Osteoblast (primary cell): ENCODE results near the gene NELL1. TPM values are rescaled to one million over a fixed set of nuclear protein-coding genes. Genes with fewer than 3 reads are reported as not detected.

Source experiments
- DNase-seq: peaks from one replicate; pipeline ENCODE4 v3.0.0; 2011; ENCODE audit warnings: low spot score, mixed read lengths; ENCODE audit not compliant: insufficient read length; ENCODE audit errors: missing footprints
- H2AFZ ChIP-seq: 2 replicates; pipeline ENCODE4 v1.6.0; 2011; ENCODE audit warnings: mild to moderate bottlenecking, low read length
- H3K27ac ChIP-seq: 2 replicates; pipeline ENCODE4 v1.5.1; 2011; ENCODE audit warnings: mild to moderate bottlenecking, low read depth, low read length, moderate library complexity
- H3K27me3 ChIP-seq: 2 replicates; pipeline ENCODE4 v1.6.0; 2012; ENCODE audit warnings: mild to moderate bottlenecking, control low read depth, inconsistent platforms, low read length, moderate library complexity; ENCODE audit not compliant: insufficient read depth
- H3K36me3 ChIP-seq: 2 replicates; pipeline ENCODE4 v1.5.1; 2011; ENCODE audit warnings: mild to moderate bottlenecking, low read length, control low read depth, moderate library complexity; ENCODE audit not compliant: insufficient read depth
- H3K4me1 ChIP-seq: 2 replicates; pipeline ENCODE4 v1.5.1; 2011; ENCODE audit warnings: mild to moderate bottlenecking, low read length, control low read depth, moderate library complexity; ENCODE audit not compliant: insufficient read depth
- H3K4me2 ChIP-seq: 2 replicates; pipeline ENCODE4 v1.6.0; 2011; ENCODE audit warnings: mild to moderate bottlenecking, low read length; ENCODE audit not compliant: insufficient read depth
- H3K4me3 ChIP-seq: fragments of 200-600 bp; sonication (generic); 3 replicates; pipeline ENCODE4 v1.5.1; 2012; ENCODE audit warnings: mild to moderate bottlenecking, low read length, inconsistent platforms; ENCODE audit not compliant: insufficient read depth
- H3K79me2 ChIP-seq: 2 replicates; pipeline ENCODE4 v1.6.0; 2012; ENCODE audit warnings: mild to moderate bottlenecking, low read length, control low read depth, inconsistent platforms; ENCODE audit not compliant: insufficient read depth
- H3K9me3 ChIP-seq: 2 replicates; pipeline ENCODE4 v1.5.1; 2011; ENCODE audit warnings: low read depth, low read length, control low read depth
- H4K20me1 ChIP-seq: 2 replicates; pipeline ENCODE4 v1.6.0; 2012; ENCODE audit warnings: mild to moderate bottlenecking, low read length, control low read depth; ENCODE audit not compliant: insufficient read depth
- total RNA-seq: library from RNA; depleted of rRNA; stranded (reverse); fragments of >200 nt; gene quantifications from 2 replicates; pipeline ENCODE4 v1.2.3, GENCODE V29; 2012
- TF ChIP-seq, protein P1 (sequence below): IDR thresholded peaks from 2 replicates; pipeline ENCODE4 v1.5.1; 2011; ENCODE audit warnings: mild to moderate bottlenecking, low read depth, low read length, moderate library complexity; ENCODE audit errors: extremely low read depth

The NELL1 gene
- total RNA-seq, 1 donor: not detected

DNA sequence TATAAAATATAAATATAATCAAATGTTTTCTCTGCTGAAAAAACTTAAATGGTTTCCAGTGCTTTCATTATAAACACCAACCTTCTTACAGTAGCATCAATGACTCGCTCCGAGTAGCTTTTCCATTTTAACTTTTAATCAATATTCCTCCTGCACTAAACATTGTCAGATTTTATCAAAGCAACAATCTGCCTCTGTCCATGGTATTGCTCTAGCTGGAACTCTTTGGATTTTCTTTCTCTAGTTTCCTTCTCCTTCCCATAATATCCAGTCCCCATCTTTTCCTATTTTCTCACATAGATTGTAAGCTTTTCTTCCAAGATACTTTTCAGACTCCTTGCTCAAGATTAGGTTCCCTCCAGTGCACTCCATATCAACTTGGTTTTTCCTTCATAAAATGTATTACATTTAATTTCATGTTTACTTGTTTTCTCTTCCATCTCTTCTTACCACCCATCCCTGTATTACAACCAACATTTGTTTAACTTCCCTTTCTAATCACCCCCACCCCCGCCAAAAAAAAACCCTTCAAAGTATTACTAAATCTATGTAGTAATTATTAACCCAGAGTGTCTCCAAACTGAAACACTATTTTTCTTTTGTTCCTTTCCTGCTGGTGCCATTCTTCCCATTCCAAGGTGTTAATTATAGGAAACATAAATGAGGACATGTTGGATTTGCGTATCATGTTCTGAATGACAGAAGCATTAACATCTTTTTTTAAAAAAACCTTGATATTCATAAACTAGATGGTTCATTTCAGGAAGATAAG is 716.5 kb downstream of the NELL1 start:
- DNase-seq: no peak
- H3K79me2 ChIP-seq: no peaks in the 10 kb centered on the region
- H3K9me3 ChIP-seq: no peaks in the 10 kb centered on the region
- H3K4me3 ChIP-seq: no peak overlapping the region
- TF ChIP-seq, protein P1, sequence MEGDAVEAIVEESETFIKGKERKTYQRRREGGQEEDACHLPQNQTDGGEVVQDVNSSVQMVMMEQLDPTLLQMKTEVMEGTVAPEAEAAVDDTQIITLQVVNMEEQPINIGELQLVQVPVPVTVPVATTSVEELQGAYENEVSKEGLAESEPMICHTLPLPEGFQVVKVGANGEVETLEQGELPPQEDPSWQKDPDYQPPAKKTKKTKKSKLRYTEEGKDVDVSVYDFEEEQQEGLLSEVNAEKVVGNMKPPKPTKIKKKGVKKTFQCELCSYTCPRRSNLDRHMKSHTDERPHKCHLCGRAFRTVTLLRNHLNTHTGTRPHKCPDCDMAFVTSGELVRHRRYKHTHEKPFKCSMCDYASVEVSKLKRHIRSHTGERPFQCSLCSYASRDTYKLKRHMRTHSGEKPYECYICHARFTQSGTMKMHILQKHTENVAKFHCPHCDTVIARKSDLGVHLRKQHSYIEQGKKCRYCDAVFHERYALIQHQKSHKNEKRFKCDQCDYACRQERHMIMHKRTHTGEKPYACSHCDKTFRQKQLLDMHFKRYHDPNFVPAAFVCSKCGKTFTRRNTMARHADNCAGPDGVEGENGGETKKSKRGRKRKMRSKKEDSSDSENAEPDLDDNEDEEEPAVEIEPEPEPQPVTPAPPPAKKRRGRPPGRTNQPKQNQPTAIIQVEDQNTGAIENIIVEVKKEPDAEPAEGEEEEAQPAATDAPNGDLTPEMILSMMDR: no peak
- no peaks in the 10 kb centered on the region for H3K4me1 ChIP-seq
- no peaks in the 10 kb centered on the region for H3K27me3 ChIP-seq
- no peak overlapping the region for H3K4me2 ChIP-seq
- H3K36me3 ChIP-seq: no peaks in the 10 kb centered on the region
- H4K20me1 ChIP-seq: no peaks in the 10 kb centered on the region
- H3K27ac ChIP-seq: no peak overlapping the region
- no peak overlapping the region for H2AFZ ChIP-seq

DNA sequence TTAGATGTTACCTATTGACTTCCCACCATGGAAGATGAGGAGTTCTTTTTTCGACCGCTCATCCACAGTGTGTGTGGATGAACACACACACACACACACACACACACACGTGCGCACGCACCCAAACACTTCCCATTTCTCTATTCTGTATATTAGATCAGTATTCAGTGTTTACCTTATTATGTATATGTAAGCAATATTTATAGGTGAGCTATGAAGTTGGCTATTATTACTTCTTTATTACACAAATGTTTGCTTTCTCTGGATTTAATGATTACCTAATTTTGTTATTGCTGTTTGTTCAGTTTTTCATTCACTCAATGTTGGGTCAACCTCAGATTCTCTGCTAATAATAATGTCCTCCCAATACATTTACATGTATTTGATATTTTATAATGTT is 721.0 kb downstream of the NELL1 start:
- H3K27ac ChIP-seq: no peak overlapping the region
- H3K4me3 ChIP-seq: no peak overlapping the region
- no peaks in the 10 kb centered on the region for H3K79me2 ChIP-seq
- no peaks in the 10 kb centered on the region for H3K27me3 ChIP-seq
- no peaks in the 10 kb centered on the region for H3K4me1 ChIP-seq
- TF ChIP-seq, protein P1: no peak
- H2AFZ ChIP-seq: no peak overlapping the region
- no peaks in the 10 kb centered on the region for H4K20me1 ChIP-seq
- H3K9me3 ChIP-seq: no peaks in the 10 kb centered on the region
- DNase-seq: no peak
- H3K4me2 ChIP-seq: no peak overlapping the region
- no peaks in the 10 kb centered on the region for H3K36me3 ChIP-seq

DNA sequence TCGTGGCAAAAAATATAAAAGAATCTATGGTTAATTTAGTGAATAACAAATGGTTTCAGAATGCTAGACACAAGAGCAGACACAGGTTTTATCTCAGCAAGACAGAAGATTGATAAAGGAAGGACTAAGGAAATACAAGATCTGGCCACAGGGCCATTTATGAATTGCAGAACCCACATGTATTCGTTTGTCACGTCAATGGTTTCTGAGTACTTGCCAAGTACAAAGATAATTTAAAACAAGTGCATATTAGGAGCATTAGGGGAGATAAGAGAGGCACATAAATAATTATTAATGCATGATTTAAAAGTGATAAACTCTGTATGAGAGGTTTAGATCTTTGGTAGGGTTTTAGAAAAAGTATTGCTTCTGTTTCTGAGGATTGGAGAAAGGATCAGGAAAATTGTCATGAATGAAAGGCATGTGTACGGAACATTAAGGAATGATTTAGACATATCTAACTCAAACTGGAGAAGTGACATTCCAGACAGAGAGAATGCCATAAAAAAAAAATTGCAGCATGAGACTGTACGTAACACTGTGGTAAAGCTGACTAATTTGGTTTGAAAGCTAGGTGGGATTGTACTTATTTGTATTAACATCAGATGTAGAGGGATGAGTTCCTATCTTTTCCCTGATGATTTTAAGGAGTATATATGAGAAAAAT is 727.1 kb downstream of the NELL1 start:
- no peak overlapping the region for H2AFZ ChIP-seq
- H3K9me3 ChIP-seq: no peaks in the 10 kb centered on the region
- no peak for DNase-seq
- H4K20me1 ChIP-seq: no peaks in the 10 kb centered on the region
- H3K27me3 ChIP-seq: no peaks in the 10 kb centered on the region
- no peak overlapping the region for H3K4me2 ChIP-seq
- H3K36me3 ChIP-seq: no peaks in the 10 kb centered on the region
- TF ChIP-seq, protein P1: no peak
- H3K27ac ChIP-seq: no peak overlapping the region
- no peaks in the 10 kb centered on the region for H3K4me1 ChIP-seq
- H3K4me3 ChIP-seq: no peak overlapping the region
- H3K79me2 ChIP-seq: no peaks in the 10 kb centered on the region

DNA sequence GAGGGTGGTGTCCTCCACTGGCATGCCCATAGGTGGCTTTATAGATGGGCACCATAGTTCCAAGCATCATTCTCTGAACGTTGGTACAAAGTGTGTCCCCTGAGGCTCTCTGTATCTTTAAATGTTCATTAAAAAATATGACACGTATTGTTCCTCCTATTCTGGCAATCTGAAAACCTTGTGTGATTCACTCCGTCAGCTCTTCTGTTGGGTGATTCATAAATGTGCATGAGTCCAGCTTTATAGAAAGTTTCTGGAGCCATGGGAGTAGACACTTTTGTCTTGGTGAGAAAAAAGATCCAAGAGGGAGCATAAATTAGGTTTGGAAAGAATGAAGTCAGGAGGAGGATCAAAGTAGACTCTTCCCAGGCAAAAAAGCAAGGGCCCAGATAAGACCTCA is 728.8 kb downstream of the NELL1 start:
- Histone ChIP-seq H4K20me1 (no peaks in the 10 kb centered on the region), H3K79me2 (no peaks in the 10 kb centered on the region), H3K36me3 (no peaks in the 10 kb centered on the region), H3K9me3 (no peaks in the 10 kb centered on the region), H3K4me3 (no peak overlapping the region), H3K27ac (no peak overlapping the region), H3K27me3 (no peaks in the 10 kb centered on the region), H3K4me2 (no peak overlapping the region), H3K4me1 (no peaks in the 10 kb centered on the region), H2AFZ (no peak overlapping the region)
- TF ChIP-seq, protein P1: no peak
- no peak for DNase-seq
